SJCRH30 (cell line): ENCODE measurements around the gene USH2A. TPM values are rescaled to one million over a fixed set of nuclear protein-coding genes. Genes with fewer than 3 reads are reported as not detected.

Experiments used
- DNase-seq, 2 experiments: peaks; one replicate each; pipeline ENCODE4 v3.0.0-alpha.2; 2015 to 2020
- H3K27ac ChIP-seq: fragments of 250-450 bp; sonication (Bioruptor Pico); 2 replicates; pipeline ENCODE4 v1.5.1; 2020; ENCODE audit warnings: mild to moderate bottlenecking, moderate library complexity
- H3K27me3 ChIP-seq: fragments of 250-450 bp; sonication (Bioruptor Pico); 2 replicates; pipeline ENCODE4 v1.5.1; 2020; ENCODE audit warnings: mild to moderate bottlenecking, moderate library complexity
- H3K36me3 ChIP-seq: fragments of 250-450 bp; sonication (Bioruptor Pico); 2 replicates; pipeline ENCODE4 v1.5.1; 2020; ENCODE audit warnings: mild to moderate bottlenecking, moderate library complexity
- H3K4me1 ChIP-seq: fragments of 250-450 bp; sonication (Bioruptor Pico); 2 replicates; pipeline ENCODE4 v1.5.1; 2020; ENCODE audit warnings: mild to moderate bottlenecking, moderate library complexity
- H3K4me3 ChIP-seq: fragments of 250-450 bp; sonication (Bioruptor Pico); 2 replicates; pipeline ENCODE4 v1.5.1; 2020; ENCODE audit warnings: mild to moderate bottlenecking, moderate library complexity
- H3K9me3 ChIP-seq: fragments of 250-450 bp; sonication (Bioruptor Pico); replicated peaks from 2 replicates; pipeline ENCODE4 v1.5.1; 2020; ENCODE audit warnings: mild to moderate bottlenecking, moderate library complexity
- total RNA-seq: library from RNA; depleted of rRNA; stranded (reverse); fragments of >200 nt; shearing (Covaris generic); gene quantifications from 2 replicates; pipeline ENCODE4 v1.2.3, GENCODE V29; 2014

Gene USH2A
- total RNA-seq, 1 experiment from 2014 or later = 0.02 TPM

GRCh38 chr1:215835951-215836350, 587.3 kb downstream of the USH2A start:
- H3K9me3 ChIP-seq = no peaks in the 10 kb centered on the region
- H3K36me3 ChIP-seq = no peaks in the 10 kb centered on the region
- no peak for DNase-seq
- H3K4me3 ChIP-seq = no peak overlapping the region
- no peaks in the 10 kb centered on the region for H3K27me3 ChIP-seq
- H3K4me1 ChIP-seq = no peaks in the 10 kb centered on the region
- H3K27ac ChIP-seq = no peak overlapping the region

- no peak for DNase-seq
- Histone ChIP-seq H3K4me3 (no peak overlapping the region), H3K36me3 (no peaks in the 10 kb centered on the region), H3K9me3 (no peaks in the 10 kb centered on the region), H3K27ac (no peak overlapping the region), H3K27me3 (no peaks in the 10 kb centered on the region), H3K4me1 (no peaks in the 10 kb centered on the region)
Measured at GRCh38 chr1:215833941-215834729, 589.1 kb downstream of the USH2A start.

GRCh38 chr1:215830226-215830810, 592.9 kb downstream of the USH2A start:
- no peak overlapping the region for H3K4me3 ChIP-seq
- no peak for DNase-seq
- no peaks in the 10 kb centered on the region for H3K27me3 ChIP-seq
- no peaks in the 10 kb centered on the region for H3K9me3 ChIP-seq
- no peaks in the 10 kb centered on the region for H3K36me3 ChIP-seq
- no peaks in the 10 kb centered on the region for H3K4me1 ChIP-seq
- H3K27ac ChIP-seq = no peak overlapping the region

- no peaks in the 10 kb centered on the region for H3K4me1 ChIP-seq
- no peaks in the 10 kb centered on the region for H3K27me3 ChIP-seq
- no peak overlapping the region for H3K27ac ChIP-seq
- no peaks in the 10 kb centered on the region for H3K36me3 ChIP-seq
- H3K4me3 ChIP-seq = no peak overlapping the region
- no peak for DNase-seq
- no peaks in the 10 kb centered on the region for H3K9me3 ChIP-seq
Measured at GRCh38 chr1:215825056-215825455, 598.2 kb downstream of the USH2A start.

GRCh38 chr1:215824245-215824644, 599.0 kb downstream of the USH2A start:
- no peak overlapping the region for H3K27ac ChIP-seq
- H3K27me3 ChIP-seq = no peaks in the 10 kb centered on the region
- H3K9me3 ChIP-seq = no peaks in the 10 kb centered on the region
- peak in 1 of 2 experiments; percentile 10 for DNase-seq
- no peak overlapping the region for H3K4me3 ChIP-seq
- no peaks in the 10 kb centered on the region for H3K36me3 ChIP-seq
- H3K4me1 ChIP-seq = no peaks in the 10 kb centered on the region; the same call in 1 of the 2 replicates

GRCh38 chr1:215819114-215819513, 604.1 kb downstream of the USH2A start:
- Histone ChIP-seq H3K27me3 (no peaks in the 10 kb centered on the region), H3K36me3 (no peaks in the 10 kb centered on the region), H3K27ac (no peak overlapping the region), H3K9me3 (no peaks in the 10 kb centered on the region), H3K4me3 (no peak overlapping the region), H3K4me1 (no peaks in the 10 kb centered on the region; the same call in 1 of the 2 replicates)
- DNase-seq = no peak

- no peak for DNase-seq
- Histone ChIP-seq H3K27ac (no peak overlapping the region), H3K27me3 (no peaks in the 10 kb centered on the region)
Measured at GRCh38 chr1:215807911-215808436, 615.3 kb downstream of the USH2A start.

GRCh38 chr1:215807218-215807617, 616.0 kb downstream of the USH2A start:
- DNase-seq = no peak
- Histone ChIP-seq H3K27me3 (no peaks in the 10 kb centered on the region), H3K4me3 (no peak overlapping the region), H3K4me1 (no peaks in the 10 kb centered on the region), H3K9me3 (peaks cover under 1% of the 10 kb centered on the region), H3K36me3 (no peaks in the 10 kb centered on the region), H3K27ac (no peak overlapping the region)

More at GRCh38 chr1:215807911-215808436, 615.3 kb downstream of the USH2A start:
- peaks cover 7% of the 10 kb centered on the region for H3K9me3 ChIP-seq
- no peaks in the 10 kb centered on the region for H3K4me1 ChIP-seq
- no peak overlapping the region for H3K4me3 ChIP-seq
- H3K36me3 ChIP-seq = no peaks in the 10 kb centered on the region

- no peaks in the 10 kb centered on the region for H3K36me3 ChIP-seq
- no peak overlapping the region for H3K4me3 ChIP-seq
- no peaks in the 10 kb centered on the region for H3K27me3 ChIP-seq
- H3K4me1 ChIP-seq = no peaks in the 10 kb centered on the region
- H3K27ac ChIP-seq = no peak overlapping the region
- DNase-seq = no peak
- H3K9me3 ChIP-seq = no peaks in the 10 kb centered on the region
Measured at GRCh38 chr1:215797859-215798258, 625.4 kb downstream of the USH2A start.

- no peaks in the 10 kb centered on the region for H3K9me3 ChIP-seq
- no peak for DNase-seq
- no peaks in the 10 kb centered on the region for H3K36me3 ChIP-seq
- no peak overlapping the region for H3K27ac ChIP-seq
- H3K4me3 ChIP-seq = no peak overlapping the region
- no peaks in the 10 kb centered on the region for H3K4me1 ChIP-seq
- H3K27me3 ChIP-seq = peaks cover 3% of the 10 kb centered on the region; the same call in 1 of the 2 replicates
Measured at GRCh38 chr1:215794156-215794555, 629.1 kb downstream of the USH2A start.

- H3K4me3 ChIP-seq = no peak overlapping the region
- no peaks in the 10 kb centered on the region for H3K4me1 ChIP-seq
- H3K9me3 ChIP-seq = no peaks in the 10 kb centered on the region
- H3K27ac ChIP-seq = no peak overlapping the region
- peaks cover 3% of the 10 kb centered on the region; the same call in 1 of the 2 replicates for H3K27me3 ChIP-seq
- H3K36me3 ChIP-seq = no peaks in the 10 kb centered on the region
- peak in 1 of 2 experiments; percentile 20 for DNase-seq
Measured at GRCh38 chr1:215793180-215793579, 630.1 kb downstream of the USH2A start.

GRCh38 chr1:215792446-215792845, 630.8 kb downstream of the USH2A start:
- H3K4me1 ChIP-seq = no peaks in the 10 kb centered on the region
- no peak overlapping the region for H3K27ac ChIP-seq
- DNase-seq = no peak
- no peak overlapping the region for H3K4me3 ChIP-seq
- no peaks in the 10 kb centered on the region for H3K9me3 ChIP-seq
- no peaks in the 10 kb centered on the region for H3K36me3 ChIP-seq
- H3K27me3 ChIP-seq = peaks cover 3% of the 10 kb centered on the region; the same call in 1 of the 2 replicates

- H3K27ac ChIP-seq = no peak overlapping the region
- H3K9me3 ChIP-seq = no peaks in the 10 kb centered on the region
- peaks cover 3% of the 10 kb centered on the region; the same call in 1 of the 2 replicates for H3K27me3 ChIP-seq
- no peaks in the 10 kb centered on the region for H3K36me3 ChIP-seq
- H3K4me3 ChIP-seq = no peak overlapping the region
- no peak for DNase-seq
- H3K4me1 ChIP-seq = no peaks in the 10 kb centered on the region
Measured at GRCh38 chr1:215789981-215790380, 633.3 kb downstream of the USH2A start.

GRCh38 chr1:215786997-215787396, 636.3 kb downstream of the USH2A start:
- Histone ChIP-seq H3K4me3 (no peak overlapping the region), H3K27ac (no peak overlapping the region), H3K4me1 (no peaks in the 10 kb centered on the region), H3K36me3 (no peaks in the 10 kb centered on the region; the same call in 1 of the 2 replicates), H3K9me3 (no peaks in the 10 kb centered on the region), H3K27me3 (peaks cover 3% of the 10 kb centered on the region; the same call in 1 of the 2 replicates)
- DNase-seq = no peak

GRCh38 chr1:215780641-215781040, 642.6 kb downstream of the USH2A start:
- no peak overlapping the region for H3K4me3 ChIP-seq
- DNase-seq = no peak
- no peaks in the 10 kb centered on the region for H3K4me1 ChIP-seq

More at GRCh38 chr1:215780641-215781040, 642.6 kb downstream of the USH2A start:
- H3K27ac ChIP-seq = no peak overlapping the region
- H3K27me3 ChIP-seq = no peaks in the 10 kb centered on the region
- H3K36me3 ChIP-seq = no peaks in the 10 kb centered on the region; the same call in 1 of the 2 replicates
- H3K9me3 ChIP-seq = no peaks in the 10 kb centered on the region
